Globus pallidus (tissue), 1 donor: ENCODE data around the gene CKAP2L.

ENCODE experiments used
- DNase-seq: peaks from one replicate; pipeline ENCODE4 v3.0.0-alpha.2; 2015; ENCODE audit warnings: low spot score

CKAP2L gene

GRCh38 chr2:112764071-112765044 lies at the start of gene CKAP2L:
Gene CKAP2L (minus strand): TSS chr2:112764609. CDS start chr2:112764598, 11 bp downstream.
- peak; percentile 96 for DNase-seq

GRCh38 chr2:112813280-112813966 lies 49.0 kb upstream of the CKAP2L start:
- DNase-seq: no peak

- no peak for DNase-seq
Observed at GRCh38 chr2:112812318-112813267, 48.2 kb upstream of the CKAP2L start.

- no peak for DNase-seq
Observed at GRCh38 chr2:112811841-112812306, 47.5 kb upstream of the CKAP2L start.

GRCh38 chr2:112811276-112811831 lies 46.9 kb upstream of the CKAP2L start:
- no peak for DNase-seq

GRCh38 chr2:112809112-112809511 lies 44.7 kb upstream of the CKAP2L start:
- no peak for DNase-seq

- DNase-seq: no peak
Observed at GRCh38 chr2:112807233-112807807, 42.9 kb upstream of the CKAP2L start.

- no peak for DNase-seq
Observed at GRCh38 chr2:112805542-112805941, 41.1 kb upstream of the CKAP2L start.

GRCh38 chr2:112803691-112804521 lies 39.5 kb upstream of the CKAP2L start:
- no peak for DNase-seq

GRCh38 chr2:112800881-112801583 lies 36.6 kb upstream of the CKAP2L start:
- no peak for DNase-seq

- DNase-seq: no peak
Observed at GRCh38 chr2:112798979-112799975, 34.9 kb upstream of the CKAP2L start.

GRCh38 chr2:112796486-112796885 lies 32.1 kb upstream of the CKAP2L start:
- DNase-seq: no peak

GRCh38 chr2:112795774-112796173 lies 31.4 kb upstream of the CKAP2L start:
- no peak for DNase-seq

GRCh38 chr2:112794841-112795240 lies 30.4 kb upstream of the CKAP2L start:
- no peak for DNase-seq

GRCh38 chr2:112794131-112794733 lies 29.8 kb upstream of the CKAP2L start:
- DNase-seq: no peak

GRCh38 chr2:112793449-112793978 lies 29.1 kb upstream of the CKAP2L start:
- DNase-seq: no peak

GRCh38 chr2:112792419-112792818 lies 28.0 kb upstream of the CKAP2L start:
- no peak for DNase-seq
